K562 (cell line): Measurements from ENCODE around the gene CISD3. TPM values are rescaled to one million over a fixed set of nuclear protein-coding genes. Genes with fewer than 3 reads are reported as not detected.

Source experiments
- CHD1 ChIP-seq: fragments of 200-600 bp; sonication (generic); IDR thresholded peaks from one replicate; pipeline ENCODE4 v1.6.1; 2012; ENCODE audit warnings: mild to moderate bottlenecking, moderate library complexity, low read length, inconsistent platforms
- EGR1 ChIP-seq: fragments of 450-650 bp; conservative IDR thresholded peaks from 2 replicates; pipeline ENCODE4 v1.6.1; 2017; ENCODE audit warnings: mild to moderate bottlenecking
- ELF1 ChIP-seq: fragments of 200-800 bp; sonication (Bioruptor generic); IDR thresholded peaks from 2 replicates; pipeline ENCODE4 v1.6.1; 2016; ENCODE audit warnings: missing genetic modification characterization, missing compliant biosample characterization
- EP400 ChIP-seq: fragments of 450-650 bp; IDR thresholded peaks from 2 replicates; pipeline ENCODE4 v1.6.1; 2017; ENCODE audit warnings: antibody characterized with exemption, mild to moderate bottlenecking, moderate library complexity
- HLTF ChIP-seq: fragments of 450-650 bp; IDR thresholded peaks from 2 replicates; pipeline ENCODE4 v1.6.1; 2016
- KDM2B ChIP-seq: fragments of 250-450 bp; sonication (Bioruptor Pico); IDR thresholded peaks from 2 replicates; pipeline ENCODE4 v1.8.0; 2021; ENCODE audit warnings: mild to moderate bottlenecking, moderate library complexity
- NCOR1 ChIP-seq: fragments of 450-650 bp; IDR thresholded peaks from 2 replicates; pipeline ENCODE4 v1.6.1; 2016; ENCODE audit warnings: mild to moderate bottlenecking, moderate library complexity
- RBFOX2 ChIP-seq: fragments of 200-400 bp; formaldehyde crosslinking; IDR thresholded peaks from 2 replicates; pipeline ENCODE4 v1.6.1; 2017; ENCODE audit warnings: low read depth, mild to moderate bottlenecking, low read length, moderate library complexity
- SP1 ChIP-seq: sonication (generic); formaldehyde crosslinking; IDR thresholded peaks from 2 replicates; pipeline ENCODE4 v1.8.1; 2022; ENCODE audit warnings: mild to moderate bottlenecking, missing genetic modification reagents
- TAF9B ChIP-seq: fragments of 450-650 bp; IDR thresholded peaks from 2 replicates; pipeline ENCODE4 v1.6.1; 2018; ENCODE audit warnings: mild to moderate bottlenecking; ENCODE audit not compliant: partially characterized antibody
- ZFP1 ChIP-seq: fragments of 450-650 bp; formaldehyde crosslinking; IDR thresholded peaks from 2 replicates; pipeline ENCODE4 v1.4.0; 2020; ENCODE audit warnings: mild to moderate bottlenecking, mixed read lengths
- polyA plus RNA-seq, 8 experiments: library from polyadenylated mRNA; depleted of rRNA in 4 of 8; stranded (reverse) in 5 of 8; unstranded in 3 of 8; fragments of >200 nt; fragmentation: Nextera tagmentation in 2 of 8; fragmentation: Illumina TruSeq in 1 of 8; extraction: Ambion mirVana in 2 of 8; extraction: Trizol in 1 of 8; gene quantifications; 2 replicates each; pipeline versions ENCODE4 v1.2.1 to v1.2.3, GENCODE V29; 2011 to 2014; ENCODE audit warnings: inconsistent platforms in 1 of 8, missing spikeins in 1 of 8
- total RNA-seq, 7 experiments: library from RNA; depleted of rRNA in 6 of 7; stranded (reverse); fragments of >200 nt in 6 of 7; fragmentation: Illumina TruSeq in 2 of 7; extraction: Trizol in 2 of 7; gene quantifications; 2 replicates each; pipeline versions ENCODE4 v1.2.1 to v1.2.3, GENCODE V29; 2011 to 2021; ENCODE audit warnings: low replicate concordance in 1 of 7
- TF ChIP-seq, protein P1 (sequence below): sonication (generic); formaldehyde crosslinking; IDR thresholded peaks from 2 replicates; pipeline ENCODE4 v1.8.1; 2023; ENCODE audit warnings: mild to moderate bottlenecking, missing genetic modification reagents
- TF ChIP-seq, protein P2 (sequence below): fragments of 250-450 bp; sonication (Bioruptor Pico); IDR thresholded peaks from 2 replicates; pipeline ENCODE4 v1.8.0; 2021; ENCODE audit warnings: borderline replicate concordance, mild to moderate bottlenecking, moderate library complexity; ENCODE audit not compliant: poor library complexity, severe bottlenecking
- TF ChIP-seq, protein P3 (sequence below), 2 experiments: fragments of 450-650 bp; conservative IDR thresholded peaks; 2 replicates each; pipeline ENCODE4 v1.6.1; 2017; ENCODE audit warnings: mild to moderate bottlenecking in 2 of 2, moderate library complexity in 2 of 2
- TF ChIP-seq, protein P4 (sequence below), 2 experiments: fragments of 200-800 bp in 1 of 2; sonication (Bioruptor generic) in 1 of 2; sonication (generic) in 1 of 2; formaldehyde crosslinking in 1 of 2; IDR thresholded peaks in 1 of 2; conservative IDR thresholded peaks in 1 of 2; 2 replicates each; pipeline versions ENCODE4 v1.5.0 to v1.6.1; 2016 to 2020; ENCODE audit warnings: missing compliant biosample characterization in 1 of 2, missing genetic modification characterization in 1 of 2, missing genetic modification reagents in 1 of 2
- TF ChIP-seq, protein P5 (sequence below), 2 experiments: fragments of 450-650 bp; IDR thresholded peaks; 2 replicates each; pipeline ENCODE4 v1.6.1; 2018; ENCODE audit warnings: mild to moderate bottlenecking in 2 of 2, low read depth in 1 of 2; ENCODE audit not compliant: partially characterized antibody in 2 of 2

The CISD3 gene
- total and polyA plus RNA-seq, 9 of the 15 experiments (the other 6 are each of a cell fraction or from before 2014, with no cell fraction given), result 5.0 to 60.7 (median 15.7) TPM

DNA sequence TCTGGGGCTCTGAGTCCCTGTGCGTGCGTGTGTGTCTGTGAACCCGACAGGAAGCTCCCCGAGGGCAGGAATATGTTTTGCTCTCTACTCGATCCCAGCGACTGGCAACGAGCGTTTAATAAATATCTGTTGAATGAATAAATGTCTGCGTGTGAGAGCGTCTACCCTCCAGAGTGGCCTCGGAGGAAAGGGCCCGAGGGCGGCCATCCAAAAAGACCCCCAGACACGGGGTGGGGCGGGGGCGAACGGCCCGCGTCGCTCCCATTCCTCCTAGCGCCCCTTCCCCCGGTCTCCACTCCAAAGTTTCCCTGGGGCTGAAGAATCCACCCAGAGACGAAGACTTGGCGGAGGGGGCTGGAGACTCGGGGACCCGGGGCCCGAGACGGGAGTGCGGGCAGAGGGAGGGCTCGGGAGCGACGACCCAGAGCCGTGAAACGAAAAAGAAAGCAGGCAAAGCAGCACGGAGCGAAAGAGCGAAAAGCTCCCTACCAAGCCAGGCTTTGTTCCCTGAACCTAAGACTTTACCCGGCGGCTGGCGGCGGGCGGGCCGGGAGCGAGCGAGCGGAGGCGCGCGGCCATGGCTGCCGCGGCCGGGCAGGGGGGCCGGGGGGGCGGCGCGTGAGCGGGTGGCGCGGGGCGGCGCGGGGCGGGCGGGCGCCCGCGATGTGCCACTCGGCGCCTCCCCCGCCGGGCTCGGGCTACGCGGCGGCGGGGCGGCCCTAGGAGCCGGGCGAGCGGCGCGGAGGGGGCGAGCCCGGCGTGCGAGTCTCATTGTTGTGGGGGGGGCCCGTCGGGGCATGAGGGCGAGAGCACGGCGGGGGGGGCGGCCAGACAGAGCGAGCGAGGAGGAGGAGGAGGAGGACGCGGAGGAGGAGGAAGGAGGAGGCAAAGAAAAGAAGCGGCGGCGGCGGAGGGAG lies 25.3 kb upstream of the CISD3 start, which contains the start of gene MLLT6 (continued):
- TF ChIP-seq ELF1 (no peak), NCOR1 (no peak), RBFOX2 (peak; percentile 74), TAF9B (peak; percentile 19), EGR1 (peak; percentile 67), EP400 (0 out of 2 replicates have a peak, but pooled peaks have one; percentile 3), SP1 (CRISPR knock-in tag) (no peak), KDM2B (CRISPR knock-in tag) (0 out of 2 replicates have a peak, but pooled peaks have one; percentile 10), ZFP1 (CRISPR knock-in tag) (no peak), CHD1 (peak; percentile 75), HLTF (no peak)
- TF ChIP-seq, protein P1, sequence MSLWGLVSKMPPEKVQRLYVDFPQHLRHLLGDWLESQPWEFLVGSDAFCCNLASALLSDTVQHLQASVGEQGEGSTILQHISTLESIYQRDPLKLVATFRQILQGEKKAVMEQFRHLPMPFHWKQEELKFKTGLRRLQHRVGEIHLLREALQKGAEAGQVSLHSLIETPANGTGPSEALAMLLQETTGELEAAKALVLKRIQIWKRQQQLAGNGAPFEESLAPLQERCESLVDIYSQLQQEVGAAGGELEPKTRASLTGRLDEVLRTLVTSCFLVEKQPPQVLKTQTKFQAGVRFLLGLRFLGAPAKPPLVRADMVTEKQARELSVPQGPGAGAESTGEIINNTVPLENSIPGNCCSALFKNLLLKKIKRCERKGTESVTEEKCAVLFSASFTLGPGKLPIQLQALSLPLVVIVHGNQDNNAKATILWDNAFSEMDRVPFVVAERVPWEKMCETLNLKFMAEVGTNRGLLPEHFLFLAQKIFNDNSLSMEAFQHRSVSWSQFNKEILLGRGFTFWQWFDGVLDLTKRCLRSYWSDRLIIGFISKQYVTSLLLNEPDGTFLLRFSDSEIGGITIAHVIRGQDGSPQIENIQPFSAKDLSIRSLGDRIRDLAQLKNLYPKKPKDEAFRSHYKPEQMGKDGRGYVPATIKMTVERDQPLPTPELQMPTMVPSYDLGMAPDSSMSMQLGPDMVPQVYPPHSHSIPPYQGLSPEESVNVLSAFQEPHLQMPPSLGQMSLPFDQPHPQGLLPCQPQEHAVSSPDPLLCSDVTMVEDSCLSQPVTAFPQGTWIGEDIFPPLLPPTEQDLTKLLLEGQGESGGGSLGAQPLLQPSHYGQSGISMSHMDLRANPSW (CRISPR knock-in tag), result no peak
- TF ChIP-seq, protein P2, sequence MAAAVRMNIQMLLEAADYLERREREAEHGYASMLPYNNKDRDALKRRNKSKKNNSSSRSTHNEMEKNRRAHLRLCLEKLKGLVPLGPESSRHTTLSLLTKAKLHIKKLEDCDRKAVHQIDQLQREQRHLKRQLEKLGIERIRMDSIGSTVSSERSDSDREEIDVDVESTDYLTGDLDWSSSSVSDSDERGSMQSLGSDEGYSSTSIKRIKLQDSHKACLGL (CRISPR knock-in tag), result no peak
- TF ChIP-seq, protein P3, sequence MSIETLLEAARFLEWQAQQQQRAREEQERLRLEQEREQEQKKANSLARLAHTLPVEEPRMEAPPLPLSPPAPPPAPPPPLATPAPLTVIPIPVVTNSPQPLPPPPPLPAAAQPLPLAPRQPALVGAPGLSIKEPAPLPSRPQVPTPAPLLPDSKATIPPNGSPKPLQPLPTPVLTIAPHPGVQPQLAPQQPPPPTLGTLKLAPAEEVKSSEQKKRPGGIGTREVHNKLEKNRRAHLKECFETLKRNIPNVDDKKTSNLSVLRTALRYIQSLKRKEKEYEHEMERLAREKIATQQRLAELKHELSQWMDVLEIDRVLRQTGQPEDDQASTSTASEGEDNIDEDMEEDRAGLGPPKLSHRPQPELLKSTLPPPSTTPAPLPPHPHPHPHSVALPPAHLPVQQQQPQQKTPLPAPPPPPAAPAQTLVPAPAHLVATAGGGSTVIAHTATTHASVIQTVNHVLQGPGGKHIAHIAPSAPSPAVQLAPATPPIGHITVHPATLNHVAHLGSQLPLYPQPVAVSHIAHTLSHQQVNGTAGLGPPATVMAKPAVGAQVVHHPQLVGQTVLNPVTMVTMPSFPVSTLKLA (conservative IDR thresholded peaks at IDR 0.05), result no peak
- TF ChIP-seq, protein P4, sequence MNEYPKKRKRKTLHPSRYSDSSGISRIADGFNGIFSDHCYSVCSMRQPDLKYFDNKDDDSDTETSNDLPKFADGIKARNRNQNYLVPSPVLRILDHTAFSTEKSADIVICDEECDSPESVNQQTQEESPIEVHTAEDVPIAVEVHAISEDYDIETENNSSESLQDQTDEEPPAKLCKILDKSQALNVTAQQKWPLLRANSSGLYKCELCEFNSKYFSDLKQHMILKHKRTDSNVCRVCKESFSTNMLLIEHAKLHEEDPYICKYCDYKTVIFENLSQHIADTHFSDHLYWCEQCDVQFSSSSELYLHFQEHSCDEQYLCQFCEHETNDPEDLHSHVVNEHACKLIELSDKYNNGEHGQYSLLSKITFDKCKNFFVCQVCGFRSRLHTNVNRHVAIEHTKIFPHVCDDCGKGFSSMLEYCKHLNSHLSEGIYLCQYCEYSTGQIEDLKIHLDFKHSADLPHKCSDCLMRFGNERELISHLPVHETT (CRISPR knock-in tag; conservative IDR thresholded peaks at IDR 0.05 in 1 of 2, IDR thresholded peaks at IDR 0.05 in 1 of 2), result peak in 1 of 2 experiments; percentile 94; a peak in 2 of 4 replicates
- TF ChIP-seq, protein P5, sequence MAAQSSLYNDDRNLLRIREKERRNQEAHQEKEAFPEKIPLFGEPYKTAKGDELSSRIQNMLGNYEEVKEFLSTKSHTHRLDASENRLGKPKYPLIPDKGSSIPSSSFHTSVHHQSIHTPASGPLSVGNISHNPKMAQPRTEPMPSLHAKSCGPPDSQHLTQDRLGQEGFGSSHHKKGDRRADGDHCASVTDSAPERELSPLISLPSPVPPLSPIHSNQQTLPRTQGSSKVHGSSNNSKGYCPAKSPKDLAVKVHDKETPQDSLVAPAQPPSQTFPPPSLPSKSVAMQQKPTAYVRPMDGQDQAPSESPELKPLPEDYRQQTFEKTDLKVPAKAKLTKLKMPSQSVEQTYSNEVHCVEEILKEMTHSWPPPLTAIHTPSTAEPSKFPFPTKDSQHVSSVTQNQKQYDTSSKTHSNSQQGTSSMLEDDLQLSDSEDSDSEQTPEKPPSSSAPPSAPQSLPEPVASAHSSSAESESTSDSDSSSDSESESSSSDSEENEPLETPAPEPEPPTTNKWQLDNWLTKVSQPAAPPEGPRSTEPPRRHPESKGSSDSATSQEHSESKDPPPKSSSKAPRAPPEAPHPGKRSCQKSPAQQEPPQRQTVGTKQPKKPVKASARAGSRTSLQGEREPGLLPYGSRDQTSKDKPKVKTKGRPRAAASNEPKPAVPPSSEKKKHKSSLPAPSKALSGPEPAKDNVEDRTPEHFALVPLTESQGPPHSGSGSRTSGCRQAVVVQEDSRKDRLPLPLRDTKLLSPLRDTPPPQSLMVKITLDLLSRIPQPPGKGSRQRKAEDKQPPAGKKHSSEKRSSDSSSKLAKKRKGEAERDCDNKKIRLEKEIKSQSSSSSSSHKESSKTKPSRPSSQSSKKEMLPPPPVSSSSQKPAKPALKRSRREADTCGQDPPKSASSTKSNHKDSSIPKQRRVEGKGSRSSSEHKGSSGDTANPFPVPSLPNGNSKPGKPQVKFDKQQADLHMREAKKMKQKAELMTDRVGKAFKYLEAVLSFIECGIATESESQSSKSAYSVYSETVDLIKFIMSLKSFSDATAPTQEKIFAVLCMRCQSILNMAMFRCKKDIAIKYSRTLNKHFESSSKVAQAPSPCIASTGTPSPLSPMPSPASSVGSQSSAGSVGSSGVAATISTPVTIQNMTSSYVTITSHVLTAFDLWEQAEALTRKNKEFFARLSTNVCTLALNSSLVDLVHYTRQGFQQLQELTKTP (IDR thresholded peaks at IDR 0.05; ENCODE audit: low read depth in 1 of 2, partially characterized antibody in 2 of 2), result no peak
